ENCODE results near the gene WDFY1. TPM values are rescaled to one million over a fixed set of nuclear protein-coding genes. Genes with fewer than 3 reads are reported as not detected.

Gene WDFY1
- total RNA-seq, 2 experiments from 2014 or later, result 33.3 to 45.3 TPM

DNA sequence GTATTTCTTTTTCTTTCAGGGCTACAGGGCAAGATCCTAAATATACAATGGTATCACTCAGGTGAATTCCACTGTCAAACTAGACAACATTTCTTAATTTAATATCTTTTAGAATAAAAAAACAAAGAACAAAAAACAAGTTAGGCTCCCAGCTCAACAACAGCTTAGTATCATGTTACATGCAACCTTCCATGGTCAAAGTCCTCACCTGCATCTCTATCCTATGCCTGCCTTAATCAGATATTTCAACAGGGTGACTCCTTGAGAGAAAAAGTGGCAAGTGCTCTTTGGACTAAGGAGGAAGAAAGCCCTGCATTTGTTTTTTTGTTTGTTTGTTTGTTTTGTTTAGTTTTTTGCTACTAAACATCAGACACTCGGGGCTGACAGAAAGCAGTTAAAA is 50.2 kb downstream of the WDFY1 start:
- no peak for TF ChIP-seq CTCF (conservative IDR thresholded peaks at IDR 0.05; ENCODE audit: low read length)
- no peak for TF ChIP-seq EZH2phosphoT487 (IDR thresholded peaks at IDR 0.05; ENCODE audit: borderline replicate concordance, low read depth, low read length)
- Histone ChIP-seq H3K79me2 (ENCODE audit: insufficient read depth, low read depth, low read length) (no peaks in the 10 kb centered on the region), H4K20me1 (ENCODE audit: insufficient read depth, low read length) (no peaks in the 10 kb centered on the region), H3K36me3 (ENCODE audit: insufficient read depth, low read length) (peaks cover 17% of the 10 kb centered on the region), H3K4me2 (ENCODE audit: low read length) (peak overlapping the region; percentile 82), H3K9me3 (ENCODE audit: low read length) (no peaks in the 10 kb centered on the region), H2AFZ (ENCODE audit: low read length) (peak overlapping the region; percentile 53; the same call in 1 of the 2 replicates), H3K9me2 (ENCODE audit: insufficient read depth, low read length) (no peaks in the 10 kb centered on the region), H3K27ac (ENCODE audit: low read depth, low read length, poor library complexity, severe bottlenecking) (peak overlapping the region; percentile 63), H3K4me3 (ENCODE audit: low read depth, low read length, poor library complexity, severe bottlenecking) (peak overlapping the region; percentile 56), H3K4me1 (ENCODE audit: insufficient read depth, low read length, poor library complexity, severe bottlenecking) (peaks cover 66% of the 10 kb centered on the region)
- CTCF ChIA-PET (ENCODE audit: unreplicated experiment), result interaction anchor here (1.4 kb wide), 1 partner anchor 51 kb away, joined by 4 read pairs; no protein-coding TSS in a partner anchor
- POLR2A ChIA-PET, result interaction anchor here (0.5 to 2.1 kb wide), 14 partner anchors 23 to 1353 kb away, joined by 3 to 7 read pairs (median 4); no protein-coding TSS in a partner anchor
- DNase-seq (ENCODE audit: low spot score), result peak; percentile 13
- intact Hi-C loops (cut with micrococcal nuclease; ENCODE audit: unreplicated experiment), result loop anchor here (2.0 to 5.0 kb wide), 2 partner anchors 50 to 62 kb away; partner anchors contain the start of genes MRPL44 and WDFY1
- no TSS peak for BruUV-seq (replicated peaks)

GRCh38 chr2:223894009-223894408 is 51.1 kb downstream of the WDFY1 start:
- Histone ChIP-seq H3K27ac (ENCODE audit: low read depth, low read length, poor library complexity, severe bottlenecking) (peak overlapping the region; percentile 63), H4K20me1 (ENCODE audit: insufficient read depth, low read length) (no peaks in the 10 kb centered on the region), H3K36me3 (ENCODE audit: insufficient read depth, low read length) (peaks cover 26% of the 10 kb centered on the region), H2AFZ (ENCODE audit: low read length) (peak overlapping the region; percentile 53; the same call in 1 of the 2 replicates), H3K79me2 (ENCODE audit: insufficient read depth, low read depth, low read length) (no peaks in the 10 kb centered on the region), H3K4me2 (ENCODE audit: low read length) (peak overlapping the region; percentile 82), H3K9me3 (ENCODE audit: low read length) (no peaks in the 10 kb centered on the region), H3K9me2 (ENCODE audit: insufficient read depth, low read length) (no peaks in the 10 kb centered on the region), H3K4me1 (ENCODE audit: insufficient read depth, low read length, poor library complexity, severe bottlenecking) (peaks cover 65% of the 10 kb centered on the region), H3K4me3 (ENCODE audit: low read depth, low read length, poor library complexity, severe bottlenecking) (peak overlapping the region; percentile 56)
- BruUV-seq (replicated peaks), result no TSS peak
- ChIA-PET CTCF (ENCODE audit: unreplicated experiment) (interaction anchor here (0.5 to 1.4 kb wide), 3 partner anchors 9 to 58 kb away, joined by 3 to 6 read pairs (median 4); no protein-coding TSS in a partner anchor), POLR2A (interaction anchor here (0.6 to 2.0 kb wide), 5 partner anchors 61 to 83 kb away, joined by 3 to 7 read pairs (median 5); no protein-coding TSS in a partner anchor)
- TF ChIP-seq CTCF (conservative IDR thresholded peaks at IDR 0.05; ENCODE audit: low read length) (no peak), EZH2phosphoT487 (IDR thresholded peaks at IDR 0.05; ENCODE audit: borderline replicate concordance, low read depth, low read length) (no peak)
- intact Hi-C loops (cut with micrococcal nuclease; ENCODE audit: unreplicated experiment), result loop anchor here (2.0 to 5.0 kb wide), 2 partner anchors 51 to 63 kb away; partner anchors contain the start of genes MRPL44 and WDFY1
- peak; percentile 80 for DNase-seq (ENCODE audit: low spot score)

- no peaks in the 10 kb centered on the region for H4K20me1 ChIP-seq (ENCODE audit: insufficient read depth, low read length)
- TF ChIP-seq EZH2phosphoT487 (IDR thresholded peaks at IDR 0.05; ENCODE audit: borderline replicate concordance, low read depth, low read length), result no peak
- no peak overlapping the region for H3K4me2 ChIP-seq (ENCODE audit: low read length)
- peaks cover 43% of the 10 kb centered on the region for H3K4me1 ChIP-seq (ENCODE audit: insufficient read depth, low read length, poor library complexity, severe bottlenecking)
- H3K9me2 ChIP-seq (ENCODE audit: insufficient read depth, low read length), result no peaks in the 10 kb centered on the region
- no peak overlapping the region for H3K27ac ChIP-seq (ENCODE audit: low read depth, low read length, poor library complexity, severe bottlenecking)
- CTCF ChIA-PET (ENCODE audit: unreplicated experiment), result no interaction called here
- no peak for DNase-seq (ENCODE audit: low spot score)
- no TSS peak for BruUV-seq (replicated peaks)
- intact Hi-C loops (cut with micrococcal nuclease; ENCODE audit: unreplicated experiment), result loop anchor here (5.0 kb wide), 1 partner anchor 67 kb away; the partner anchor contains the start of gene MRPL44
- no peaks in the 10 kb centered on the region for H3K9me3 ChIP-seq (ENCODE audit: low read length)
- no peak overlapping the region for H2AFZ ChIP-seq (ENCODE audit: low read length)
- peaks cover 21% of the 10 kb centered on the region for H3K36me3 ChIP-seq (ENCODE audit: insufficient read depth, low read length)
- POLR2A ChIA-PET, result no interaction called here
- no peak overlapping the region for H3K4me3 ChIP-seq (ENCODE audit: low read depth, low read length, poor library complexity, severe bottlenecking)
- H3K79me2 ChIP-seq (ENCODE audit: insufficient read depth, low read depth, low read length), result no peaks in the 10 kb centered on the region
Measured at GRCh38 chr2:223890721-223891120, 54.4 kb downstream of the WDFY1 start.
